Keratinocyte (primary cell): ENCODE data around the gene SLC43A3. TPM values are rescaled to one million over a fixed set of nuclear protein-coding genes. Genes with fewer than 3 reads are reported as not detected.

ENCODE experiments used
- DNase-seq: peaks from one replicate; pipeline ENCODE4 v3.0.0-alpha.2; 2011; ENCODE audit warnings: low read depth, missing footprints, low spot score
- FAIRE-seq: peaks from 2 replicates; lab custom pipeline; 2011; peaks lifted over from hg19 to GRCh38; lab: Jason Lieb, UNC
- H2AFZ ChIP-seq: 2 replicates; pipeline ENCODE4 v1.6.0; 2012; ENCODE audit warnings: low read length, control low read depth, inconsistent platforms; ENCODE audit not compliant: control insufficient read depth
- H3K27ac ChIP-seq: 2 replicates; pipeline ENCODE4 v1.5.1; 2011; ENCODE audit warnings: low read length; ENCODE audit not compliant: control insufficient read depth, insufficient read depth
- H3K27me3 ChIP-seq: 3 replicates; pipeline ENCODE4 v1.6.0; 2011; ENCODE audit warnings: low read length; ENCODE audit not compliant: control insufficient read depth, insufficient read depth; ENCODE audit errors: extremely low read depth
- H3K36me3 ChIP-seq, 2 experiments: 2 replicates in 1 of 2; 3 replicates in 1 of 2; pipeline ENCODE4 v1.5.1; 2011; ENCODE audit warnings: low read length in 2 of 2, mild to moderate bottlenecking in 1 of 2; ENCODE audit not compliant: control insufficient read depth in 2 of 2, insufficient read depth in 2 of 2; ENCODE audit errors: extremely low read depth in 1 of 2
- H3K4me1 ChIP-seq: 3 replicates; pipeline ENCODE4 v1.5.1; 2011; ENCODE audit warnings: low read length; ENCODE audit not compliant: control insufficient read depth, insufficient read depth; ENCODE audit errors: extremely low read depth
- H3K4me2 ChIP-seq: 3 replicates; pipeline ENCODE4 v1.6.0; 2011; ENCODE audit warnings: low read depth, low read length; ENCODE audit not compliant: control insufficient read depth, insufficient read depth; ENCODE audit errors: extremely low read depth
- H3K4me3 ChIP-seq, 3 experiments: fragments of 200-600 bp in 1 of 3; sonication (generic) in 1 of 3; 2 replicates in 2 of 3; 3 replicates in 1 of 3; pipeline ENCODE4 v1.5.1; 2011 to 2016; ENCODE audit warnings: low read length in 3 of 3, mild to moderate bottlenecking in 3 of 3, control low read depth in 2 of 3, inconsistent platforms in 1 of 3, low read depth in 1 of 3, mixed read lengths in 1 of 3, mixed run types in 1 of 3, moderate library complexity in 1 of 3; ENCODE audit not compliant: control insufficient read depth in 2 of 3, insufficient read depth in 2 of 3; ENCODE audit errors: extremely low read depth in 1 of 3
- H3K79me2 ChIP-seq: 2 replicates; pipeline ENCODE4 v1.6.0; 2012; ENCODE audit warnings: low read length; ENCODE audit not compliant: control insufficient read depth, insufficient read depth
- H3K9ac ChIP-seq: 3 replicates; pipeline ENCODE4 v1.6.0; 2011; ENCODE audit warnings: low read length; ENCODE audit not compliant: control insufficient read depth, insufficient read depth; ENCODE audit errors: extremely low read depth
- H3K9me1 ChIP-seq: 3 replicates; pipeline ENCODE4 v1.6.0; 2011; ENCODE audit warnings: low read length; ENCODE audit not compliant: control insufficient read depth, insufficient read depth; ENCODE audit errors: extremely low read depth
- H3K9me3 ChIP-seq: 2 replicates; pipeline ENCODE4 v1.5.1; 2012; ENCODE audit warnings: low read depth, low read length; ENCODE audit not compliant: control insufficient read depth
- H4K20me1 ChIP-seq: 3 replicates; pipeline ENCODE4 v1.6.0; 2011; ENCODE audit warnings: low read length; ENCODE audit not compliant: control insufficient read depth, insufficient read depth; ENCODE audit errors: extremely low read depth
- CTCF ChIP-seq, 3 experiments: IDR thresholded peaks in 1 of 3; conservative IDR thresholded peaks in 1 of 3; optimal IDR thresholded peaks in 1 of 3; 2 replicates in 2 of 3; 3 replicates in 1 of 3; pipeline versions ENCODE3 to v1.5.1; 2011; ENCODE audit warnings: low read length in 3 of 3, mild to moderate bottlenecking in 3 of 3, moderate library complexity in 2 of 3, control low read depth in 1 of 3, inconsistent platforms in 1 of 3; ENCODE audit not compliant: insufficient read depth in 2 of 3; ENCODE audit errors: extremely low read depth in 1 of 3
- EZH2 ChIP-seq: IDR thresholded peaks from one replicate; pipeline ENCODE4 v1.6.1; 2012; ENCODE audit warnings: inconsistent platforms, mild to moderate bottlenecking, low read length, moderate library complexity
- dilution Hi-C: fragments of 300-500 bp; cut with MboI; formaldehyde crosslinking; loops from one replicate; pipeline ENCODE4 v1.7.0; 2020; ENCODE audit warnings: low sequenced_read_pairs; ENCODE audit not compliant: extremely low pct_ligation_motif_present
- polyA plus RNA-seq, 5 experiments: library from polyadenylated mRNA; depleted of rRNA in 3 of 5; stranded (reverse) in 3 of 5; stranded (forward) in 1 of 5; unstranded in 1 of 5; fragments of >200 nt; gene quantifications; 1 replicate in 1 of 5; 2 replicates in 3 of 5; 3 replicates in 1 of 5; pipeline versions ENCODE4 v1.2.1 to v1.2.3, GENCODE V29; 2011 to 2012; ENCODE audit warnings: missing spikeins in 2 of 5, low read depth in 1 of 5, low replicate concordance in 1 of 5

SLC43A3 gene
- polyA plus RNA-seq, 1 donor (not counting 4 experiments of a cell fraction or from before 2014, with no cell fraction given), result 48.1 TPM

GRCh38 chr11:57469268-57469667 lies 42.3 kb upstream of the SLC43A3 start:
- Histone ChIP-seq H4K20me1 (no peaks in the 10 kb centered on the region), H3K4me1 (no peaks in the 10 kb centered on the region), H3K27ac (no peak overlapping the region), H3K27me3 (no peaks in the 10 kb centered on the region), H2AFZ (no peak overlapping the region), H3K9me3 (no peaks in the 10 kb centered on the region), H3K36me3 (no peaks in the 10 kb centered on the region), H3K9me1 (no peaks in the 10 kb centered on the region), H3K79me2 (no peaks in the 10 kb centered on the region), H3K4me2 (no peak overlapping the region), H3K4me3 (no peak overlapping the region), H3K9ac (no peak overlapping the region)
- DNase-seq (no peak), FAIRE-seq (no peak)
- dilution Hi-C loops, result no loop called here
- TF ChIP-seq EZH2 (no peak), CTCF (optimal IDR thresholded peaks at IDR 0.05 in 1 of 3, IDR thresholded peaks at IDR 0.05 in 1 of 3, conservative IDR thresholded peaks at IDR 0.05 in 1 of 3; ENCODE audit: extremely low read depth in 1 of 3, insufficient read depth in 2 of 3, low read length in 3 of 3) (no peak)

GRCh38 chr11:57468276-57468675 lies 41.4 kb upstream of the SLC43A3 start:
- FAIRE-seq (no peak), DNase-seq (no peak)
- no peaks in the 10 kb centered on the region for H3K36me3 ChIP-seq
- no peaks in the 10 kb centered on the region for H3K27me3 ChIP-seq
- no peak overlapping the region for H3K4me3 ChIP-seq
- H3K4me2 ChIP-seq, result no peak overlapping the region
- no peaks in the 10 kb centered on the region for H3K79me2 ChIP-seq
- dilution Hi-C loops, result no loop called here
- H3K9me3 ChIP-seq, result no peaks in the 10 kb centered on the region
- no peak for TF ChIP-seq EZH2
- TF ChIP-seq CTCF (optimal IDR thresholded peaks at IDR 0.05 in 1 of 3, IDR thresholded peaks at IDR 0.05 in 1 of 3, conservative IDR thresholded peaks at IDR 0.05 in 1 of 3; ENCODE audit: extremely low read depth in 1 of 3, insufficient read depth in 2 of 3, low read length in 3 of 3), result no peak
- H4K20me1 ChIP-seq, result no peaks in the 10 kb centered on the region
- H3K9me1 ChIP-seq, result no peaks in the 10 kb centered on the region
- H3K27ac ChIP-seq, result no peak overlapping the region
- H3K9ac ChIP-seq, result no peak overlapping the region
- no peaks in the 10 kb centered on the region for H3K4me1 ChIP-seq
- H2AFZ ChIP-seq, result no peak overlapping the region
